Body of pancreas (tissue), 4 donors: ENCODE data around the gene CLEC4G.

Experiments
- CTCF ChIP-seq, 7 experiments: fragments of 450-650 bp in 4 of 7; fragments of 200-600 bp in 3 of 7; sonication (generic) in 3 of 7; IDR thresholded peaks; one replicate each; pipeline ENCODE4 v1.5.1; 2016 to 2019; ENCODE audit warnings: antibody characterized with exemption in 7 of 7
- POLR2A ChIP-seq, 3 donors: fragments of 450-650 bp; IDR thresholded peaks; one replicate each; pipeline ENCODE4 v1.6.1; 2016; ENCODE audit warnings: antibody characterized with exemption in 3 of 3, mild to moderate bottlenecking in 2 of 3

- TF ChIP-seq POLR2A (IDR thresholded peaks at IDR 0.05) (no peak), CTCF (IDR thresholded peaks at IDR 0.05) (no peak)
These were observed 46.2 kb upstream of the CLEC4G start for GRCh38 chr19:7778081-7778480.
